ENCODE measurements around the gene SALL4. TPM values are rescaled to one million over a fixed set of nuclear protein-coding genes. Genes with fewer than 3 reads are reported as not detected.
"Not testable (repeated sequence)": the region's sequence is repeated elsewhere in the genome, so short reads cannot be mapped to it uniquely, and the experiment has no call there.

The SALL4 gene
- total and polyA plus RNA-seq, 2 donors, result 0.09 to 0.21 TPM

DNA sequence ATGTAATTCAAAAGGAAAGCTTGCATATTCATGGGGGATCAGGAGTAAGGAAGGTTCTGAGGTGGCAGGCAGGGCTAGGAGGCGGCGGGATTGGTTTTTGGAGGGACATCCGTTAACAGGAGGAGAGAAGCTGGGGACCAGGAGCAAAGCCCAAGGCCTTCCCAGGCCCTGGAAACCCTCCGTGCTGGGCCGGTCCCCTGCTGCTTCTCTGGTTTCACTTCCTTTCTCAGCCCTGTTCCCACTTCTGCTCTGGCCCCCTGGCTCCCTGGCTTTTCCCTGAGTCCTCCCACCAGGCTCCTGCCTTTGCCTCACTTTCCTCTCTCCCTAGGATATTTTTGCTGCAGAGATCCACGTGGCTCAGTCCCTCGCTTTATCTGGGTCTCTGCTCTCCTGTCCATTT is 26.4 kb upstream of the SALL4 start:
- no peak overlapping the region for H3K4me3 ChIP-seq (ENCODE audit: low read length in 2 of 2)
- 89% methylated on average over 7 of the region's 7 CpGs for WGBS
- no peak overlapping the region for H3K27ac ChIP-seq (ENCODE audit: low read depth in 1 of 2, low read length in 1 of 2)
- no peaks in the 10 kb centered on the region for H3K36me3 ChIP-seq (ENCODE audit: control insufficient read depth in 2 of 2, insufficient read depth in 2 of 2, low read length in 1 of 2)
- no peak for DNase-seq (ENCODE audit: low read depth in 6 of 9, low spot score in 9 of 9)
- no peaks in the 10 kb centered on the region for H3K4me1 ChIP-seq (ENCODE audit: control insufficient read depth in 2 of 2, insufficient read depth in 2 of 2, low read length in 2 of 2)
- no peaks in the 10 kb centered on the region for H3K9me3 ChIP-seq (ENCODE audit: control insufficient read depth in 2 of 2, insufficient read depth in 1 of 2, low read length in 1 of 2)
- H3K27me3 ChIP-seq (ENCODE audit: control insufficient read depth in 2 of 2, insufficient read depth in 1 of 2, low read length in 1 of 2), result no peaks in the 10 kb centered on the region

DNA sequence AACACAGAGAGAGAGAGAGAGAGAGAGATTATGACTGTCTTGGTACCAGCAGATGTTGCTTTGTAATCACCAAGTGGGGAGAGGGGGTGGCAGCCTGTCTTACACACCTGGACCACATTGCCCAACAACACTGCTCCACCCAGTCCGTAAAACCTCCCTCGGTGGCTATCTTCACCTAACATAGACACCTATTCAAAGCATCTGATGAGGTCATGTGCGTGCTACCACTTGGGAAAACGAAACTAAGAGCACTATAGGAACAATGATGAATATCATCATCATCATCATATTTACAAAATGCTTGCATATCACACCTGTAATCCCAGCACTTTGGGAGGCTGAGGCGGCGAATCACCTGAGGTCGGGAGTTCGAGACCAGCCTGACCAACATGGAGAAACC is 24.1 kb upstream of the SALL4 start:
- H3K9me3 ChIP-seq (ENCODE audit: control insufficient read depth in 2 of 2, insufficient read depth in 1 of 2, low read length in 1 of 2), result no peaks in the 10 kb centered on the region
- H3K4me3 ChIP-seq (ENCODE audit: low read length in 2 of 2), result no peak overlapping the region
- H3K36me3 ChIP-seq (ENCODE audit: control insufficient read depth in 2 of 2, insufficient read depth in 2 of 2, low read length in 1 of 2), result no peaks in the 10 kb centered on the region
- no peaks in the 10 kb centered on the region for H3K4me1 ChIP-seq (ENCODE audit: control insufficient read depth in 2 of 2, insufficient read depth in 2 of 2, low read length in 2 of 2)
- H3K27me3 ChIP-seq (ENCODE audit: control insufficient read depth in 2 of 2, insufficient read depth in 1 of 2, low read length in 1 of 2), result no peaks in the 10 kb centered on the region
- DNase-seq (ENCODE audit: low read depth in 6 of 9, low spot score in 9 of 9), result no peak
- 93% methylated on average over 8 of the region's 8 CpGs for WGBS
- no peak overlapping the region for H3K27ac ChIP-seq (ENCODE audit: low read depth in 1 of 2, low read length in 1 of 2)

DNA sequence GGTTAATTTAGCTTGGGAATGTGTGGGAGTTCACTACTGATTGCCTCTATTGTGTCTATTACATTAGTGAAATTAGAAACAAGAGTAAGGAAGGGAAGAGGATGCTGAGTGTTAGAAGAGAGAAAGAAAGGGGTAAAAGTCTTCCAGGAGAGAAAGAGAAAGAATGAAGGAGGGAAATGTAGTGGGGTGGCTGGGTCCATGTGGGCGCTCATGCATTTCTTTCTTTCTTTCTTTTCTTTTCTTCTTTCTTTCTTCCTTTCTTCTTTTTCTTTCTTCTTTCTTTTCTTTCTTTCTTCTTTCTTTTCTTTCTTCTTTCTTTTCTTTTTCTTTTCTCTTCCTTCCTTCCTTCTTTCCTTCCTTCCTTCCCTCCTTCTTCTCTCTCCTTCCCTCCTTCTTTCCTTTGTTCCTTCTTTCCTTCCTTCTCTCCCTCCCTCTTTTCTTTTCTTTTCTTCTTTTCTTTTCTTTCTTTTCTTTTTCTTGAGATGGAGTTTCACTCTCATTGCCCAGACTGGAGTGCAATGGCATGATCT is 16.2 kb upstream of the SALL4 start:
- 61% methylated on average over 1 of the region's 1 CpG for WGBS
- Histone ChIP-seq H3K4me3 (ENCODE audit: low read length in 2 of 2) (no peak overlapping the region), H3K27me3 (ENCODE audit: control insufficient read depth in 2 of 2, insufficient read depth in 1 of 2, low read length in 1 of 2) (no peaks in the 10 kb centered on the region), H3K27ac (ENCODE audit: low read depth in 1 of 2, low read length in 1 of 2) (no peak overlapping the region), H3K4me1 (ENCODE audit: control insufficient read depth in 2 of 2, insufficient read depth in 2 of 2, low read length in 2 of 2) (no peaks in the 10 kb centered on the region), H3K36me3 (ENCODE audit: control insufficient read depth in 2 of 2, insufficient read depth in 2 of 2, low read length in 1 of 2) (no peaks in the 10 kb centered on the region), H3K9me3 (ENCODE audit: control insufficient read depth in 2 of 2, insufficient read depth in 1 of 2, low read length in 1 of 2) (no peaks in the 10 kb centered on the region)
- DNase-seq (ENCODE audit: low read depth in 6 of 9, low spot score in 9 of 9), result no peak

DNA sequence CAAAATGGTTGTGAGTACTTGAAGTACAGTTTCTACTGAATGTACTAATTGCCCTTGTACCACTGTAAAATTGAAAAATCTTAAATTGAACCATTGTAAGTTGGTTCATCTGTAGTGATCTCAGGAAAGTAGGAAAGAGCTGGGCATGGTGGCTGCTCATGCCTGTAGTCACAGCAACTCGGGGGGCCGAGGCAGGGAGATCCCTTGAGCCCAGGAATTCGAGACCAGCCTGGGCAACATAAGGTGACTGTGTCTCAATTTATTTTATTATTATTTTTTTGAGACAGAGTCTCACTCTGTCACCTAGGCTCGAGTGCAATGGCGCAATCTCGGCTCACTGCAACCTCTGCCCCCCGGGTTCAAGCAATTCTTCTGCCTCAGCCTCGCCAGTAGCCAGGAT is 14.5 kb upstream of the SALL4 start:
- 92% methylated on average over 8 of the region's 8 CpGs for WGBS
- H3K36me3 ChIP-seq (ENCODE audit: control insufficient read depth in 2 of 2, insufficient read depth in 2 of 2, low read length in 1 of 2); H3K9me3 ChIP-seq (ENCODE audit: control insufficient read depth in 2 of 2, insufficient read depth in 1 of 2, low read length in 1 of 2); H3K4me1 ChIP-seq (ENCODE audit: control insufficient read depth in 2 of 2, insufficient read depth in 2 of 2, low read length in 2 of 2); H3K27me3 ChIP-seq (ENCODE audit: control insufficient read depth in 2 of 2, insufficient read depth in 1 of 2, low read length in 1 of 2); DNase-seq (ENCODE audit: low read depth in 6 of 9, low spot score in 9 of 9); H3K27ac ChIP-seq (ENCODE audit: low read depth in 1 of 2, low read length in 1 of 2); H3K4me3 ChIP-seq (ENCODE audit: low read length in 2 of 2): not testable (repeated sequence)

DNA sequence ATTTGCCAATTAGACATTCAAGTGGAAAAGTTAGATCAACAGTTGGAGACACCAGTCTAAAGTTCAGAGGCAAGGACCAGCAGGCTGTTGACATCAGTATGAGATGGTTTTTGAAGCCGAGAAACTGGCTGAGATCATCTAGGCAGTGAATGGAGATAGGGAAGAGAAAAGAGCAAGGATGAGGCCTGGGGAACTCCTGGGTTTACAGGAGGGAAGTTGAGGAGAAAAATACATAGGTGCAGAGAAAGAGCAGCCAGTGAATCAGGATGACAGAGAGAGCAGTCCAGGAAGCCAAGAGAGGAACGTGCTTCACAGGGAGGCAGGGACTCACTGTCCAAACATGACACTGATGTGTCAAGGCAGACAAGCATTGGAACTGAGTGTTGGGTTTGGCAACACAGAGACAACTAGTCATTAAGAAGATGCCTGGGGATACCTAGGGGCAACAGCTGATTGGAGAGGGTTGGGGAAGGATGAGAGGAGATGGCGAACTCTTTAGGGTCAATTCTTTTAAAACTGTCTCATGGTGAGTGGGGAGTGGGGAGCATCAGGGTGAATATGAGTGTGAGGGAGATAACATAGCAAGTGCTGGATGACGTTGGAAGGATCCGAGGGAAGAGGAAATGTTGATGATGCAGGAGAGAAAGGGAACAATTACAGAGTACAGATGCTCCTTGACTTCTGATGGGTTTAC is 13.2 kb upstream of the SALL4 start:
- no peak for DNase-seq (ENCODE audit: low read depth in 6 of 9, low spot score in 9 of 9)
- Histone ChIP-seq H3K9me3 (ENCODE audit: control insufficient read depth in 2 of 2, insufficient read depth in 1 of 2, low read length in 1 of 2) (no peaks in the 10 kb centered on the region), H3K36me3 (ENCODE audit: control insufficient read depth in 2 of 2, insufficient read depth in 2 of 2, low read length in 1 of 2) (no peaks in the 10 kb centered on the region), H3K27me3 (ENCODE audit: control insufficient read depth in 2 of 2, insufficient read depth in 1 of 2, low read length in 1 of 2) (no peaks in the 10 kb centered on the region), H3K4me1 (ENCODE audit: control insufficient read depth in 2 of 2, insufficient read depth in 2 of 2, low read length in 2 of 2) (no peaks in the 10 kb centered on the region), H3K4me3 (ENCODE audit: low read length in 2 of 2) (no peak overlapping the region), H3K27ac (ENCODE audit: low read depth in 1 of 2, low read length in 1 of 2) (no peak overlapping the region)
- 86% methylated on average over 5 of the region's 5 CpGs for WGBS

DNA sequence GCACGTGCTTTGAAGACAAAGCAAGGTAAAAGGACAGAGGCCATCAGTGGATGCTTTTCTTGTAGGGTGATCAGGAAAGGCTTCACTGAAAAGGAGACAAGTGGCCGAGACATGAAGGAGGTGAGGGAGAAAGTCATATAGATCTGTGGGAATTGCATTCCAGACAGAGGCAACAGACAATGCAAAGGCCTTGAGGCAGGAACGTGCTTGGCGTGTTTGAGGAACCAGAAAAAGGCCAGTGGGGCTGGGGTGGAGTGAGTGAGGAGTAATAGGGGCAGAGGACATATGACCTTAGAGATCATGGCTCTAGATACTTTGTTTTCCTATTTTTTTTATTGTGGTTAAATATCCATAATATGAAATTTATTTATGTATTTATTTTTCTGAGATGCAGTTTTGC is 10.5 kb upstream of the SALL4 start:
- no peaks in the 10 kb centered on the region for H3K27me3 ChIP-seq (ENCODE audit: control insufficient read depth in 2 of 2, insufficient read depth in 1 of 2, low read length in 1 of 2)
- 93% methylated on average over 4 of the region's 4 CpGs for WGBS
- no peak overlapping the region for H3K27ac ChIP-seq (ENCODE audit: low read depth in 1 of 2, low read length in 1 of 2)
- DNase-seq (ENCODE audit: low read depth in 6 of 9, low spot score in 9 of 9), result no peak
- no peaks in the 10 kb centered on the region for H3K9me3 ChIP-seq (ENCODE audit: control insufficient read depth in 2 of 2, insufficient read depth in 1 of 2, low read length in 1 of 2)
- no peaks in the 10 kb centered on the region for H3K4me1 ChIP-seq (ENCODE audit: control insufficient read depth in 2 of 2, insufficient read depth in 2 of 2, low read length in 2 of 2)
- H3K36me3 ChIP-seq (ENCODE audit: control insufficient read depth in 2 of 2, insufficient read depth in 2 of 2, low read length in 1 of 2), result no peaks in the 10 kb centered on the region
- no peak overlapping the region for H3K4me3 ChIP-seq (ENCODE audit: low read length in 2 of 2)

DNA sequence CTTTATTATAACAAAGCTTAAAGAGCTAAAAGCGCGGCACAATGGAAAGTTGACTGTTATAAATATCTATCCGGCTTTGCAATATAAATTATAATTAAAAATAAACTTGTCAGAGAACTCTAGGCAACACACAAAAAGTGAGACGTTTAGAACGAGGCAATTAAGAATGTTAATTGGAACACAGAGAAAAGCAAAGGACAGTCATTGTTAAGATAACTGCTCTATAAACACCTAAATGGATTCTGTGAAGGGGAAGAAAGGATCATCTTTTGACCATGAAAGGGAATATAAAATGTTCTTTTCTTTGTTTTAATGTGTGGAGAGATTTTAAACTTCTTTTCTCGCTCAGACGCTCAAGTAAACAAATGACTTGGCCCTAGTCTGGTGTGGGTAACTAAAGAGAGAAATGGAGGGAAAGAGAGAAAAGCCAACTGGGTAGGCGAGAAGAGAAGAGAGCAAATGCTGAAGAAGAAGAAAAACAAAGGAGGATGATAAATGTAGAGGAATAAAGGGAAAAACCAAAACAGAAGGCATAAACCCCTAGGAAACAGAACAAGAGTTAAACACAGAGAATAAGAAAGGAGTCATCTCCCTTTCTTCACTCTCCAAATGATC is 9.3 kb upstream of the SALL4 start:
- H3K9me3 ChIP-seq (ENCODE audit: control insufficient read depth in 2 of 2, insufficient read depth in 1 of 2, low read length in 1 of 2), result no peaks in the 10 kb centered on the region
- H3K4me3 ChIP-seq (ENCODE audit: low read length in 2 of 2), result no peak overlapping the region
- no peak for DNase-seq (ENCODE audit: low read depth in 6 of 9, low spot score in 9 of 9)
- no peaks in the 10 kb centered on the region for H3K4me1 ChIP-seq (ENCODE audit: control insufficient read depth in 2 of 2, insufficient read depth in 2 of 2, low read length in 2 of 2)
- no peaks in the 10 kb centered on the region for H3K27me3 ChIP-seq (ENCODE audit: control insufficient read depth in 2 of 2, insufficient read depth in 1 of 2, low read length in 1 of 2)
- H3K36me3 ChIP-seq (ENCODE audit: control insufficient read depth in 2 of 2, insufficient read depth in 2 of 2, low read length in 1 of 2), result no peaks in the 10 kb centered on the region
- WGBS, result 94% methylated on average over 8 of the region's 8 CpGs
- no peak overlapping the region for H3K27ac ChIP-seq (ENCODE audit: low read depth in 1 of 2, low read length in 1 of 2)

DNA sequence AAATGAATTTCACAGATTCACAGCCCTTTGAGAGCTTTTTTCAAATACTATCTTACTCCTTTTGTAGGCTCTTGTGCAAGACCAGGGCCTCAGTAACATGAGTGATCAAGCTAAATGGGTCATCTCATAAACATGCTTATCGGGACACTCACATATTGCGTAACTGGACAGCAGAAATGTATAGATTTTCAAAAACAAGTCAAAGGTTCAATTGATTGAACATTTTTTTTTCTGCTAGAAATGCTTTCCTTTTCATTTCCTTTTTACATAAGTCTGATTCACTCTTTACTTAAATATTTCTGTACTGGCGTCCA is 8.7 kb upstream of the SALL4 start:
- no peak for DNase-seq (ENCODE audit: low read depth in 6 of 9, low spot score in 9 of 9)
- H3K27ac ChIP-seq (ENCODE audit: low read depth in 1 of 2, low read length in 1 of 2), result no peak overlapping the region
- H3K4me1 ChIP-seq (ENCODE audit: control insufficient read depth in 2 of 2, insufficient read depth in 2 of 2, low read length in 2 of 2), result no peaks in the 10 kb centered on the region

DNA sequence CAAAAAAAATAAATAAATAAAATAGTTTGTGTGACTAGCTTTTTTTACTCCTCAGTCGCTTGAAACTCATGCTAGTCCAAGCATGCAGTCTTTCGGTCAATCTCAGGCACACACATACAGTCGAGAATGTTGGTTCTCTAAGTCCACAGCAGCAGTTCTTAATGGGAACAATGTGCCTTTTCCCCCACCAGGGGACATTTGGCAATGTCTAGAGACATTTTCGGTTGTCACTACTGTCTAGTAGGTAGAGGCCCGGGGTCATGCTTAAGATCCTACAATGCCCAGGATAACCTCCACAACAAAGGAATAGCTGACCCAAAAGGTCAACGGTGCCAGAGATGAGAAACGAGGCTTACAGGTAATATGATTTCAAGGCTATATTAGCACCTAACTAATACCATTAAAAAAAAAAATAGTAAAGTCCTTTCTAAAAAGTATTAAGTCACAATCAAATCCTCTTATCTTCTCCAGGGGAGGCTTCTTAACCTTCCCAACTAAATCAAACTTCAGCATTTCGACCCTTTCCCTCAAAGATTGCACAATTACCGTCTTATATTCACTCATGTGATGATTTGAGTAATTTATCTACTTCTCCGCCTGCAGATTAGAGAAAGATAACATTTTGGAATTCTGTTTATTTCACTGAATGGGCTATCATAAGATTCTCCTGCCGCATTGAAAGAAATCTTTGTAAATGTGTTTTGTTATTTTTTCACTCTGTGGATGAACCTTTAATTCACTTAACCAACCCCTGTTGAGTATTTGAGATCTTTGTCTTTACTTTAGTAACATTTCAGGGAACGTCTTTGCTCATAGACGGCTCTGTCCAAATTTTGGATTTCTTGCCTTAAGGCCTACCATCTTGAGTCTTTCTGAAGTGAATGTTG is 8.1 kb upstream of the SALL4 start:
- Histone ChIP-seq H3K9me3 (ENCODE audit: control insufficient read depth in 2 of 2, insufficient read depth in 1 of 2, low read length in 1 of 2) (no peaks in the 10 kb centered on the region), H3K4me3 (ENCODE audit: low read length in 2 of 2) (no peak overlapping the region), H3K4me1 (ENCODE audit: control insufficient read depth in 2 of 2, insufficient read depth in 2 of 2, low read length in 2 of 2) (no peaks in the 10 kb centered on the region), H3K27me3 (ENCODE audit: control insufficient read depth in 2 of 2, insufficient read depth in 1 of 2, low read length in 1 of 2) (no peaks in the 10 kb centered on the region), H3K27ac (ENCODE audit: low read depth in 1 of 2, low read length in 1 of 2) (no peak overlapping the region), H3K36me3 (ENCODE audit: control insufficient read depth in 2 of 2, insufficient read depth in 2 of 2, low read length in 1 of 2) (no peaks in the 10 kb centered on the region)
- DNase-seq (ENCODE audit: low read depth in 6 of 9, low spot score in 9 of 9), result no peak
- 96% methylated on average over 13 of the region's 13 CpGs for WGBS

More for the DNA sequence above, 8.7 kb upstream of the SALL4 start:
- WGBS, result 95% methylated on average over 3 of the region's 3 CpGs
- Histone ChIP-seq H3K27me3 (ENCODE audit: control insufficient read depth in 2 of 2, insufficient read depth in 1 of 2, low read length in 1 of 2) (no peaks in the 10 kb centered on the region), H3K9me3 (ENCODE audit: control insufficient read depth in 2 of 2, insufficient read depth in 1 of 2, low read length in 1 of 2) (no peaks in the 10 kb centered on the region), H3K4me3 (ENCODE audit: low read length in 2 of 2) (no peak overlapping the region), H3K36me3 (ENCODE audit: control insufficient read depth in 2 of 2, insufficient read depth in 2 of 2, low read length in 1 of 2) (no peaks in the 10 kb centered on the region)

All from thymus (tissue), 11 donors.